Chondrocyte (in vitro differentiated cells): ENCODE measurements around the gene NFATC2IP. TPM values are rescaled to one million over a fixed set of nuclear protein-coding genes. Genes with fewer than 3 reads are reported as not detected.

Source experiments
- DNase-seq: peaks from one replicate; pipeline ENCODE4 v3.0.0; 2021; ENCODE audit warnings: mixed read lengths, low spot score
- H3K27ac Mint-ChIP-seq: one replicate; pipeline ENCODE4 v1.8.0; 2021; ENCODE audit warnings: mild to moderate bottlenecking, moderate library complexity, mixed read lengths; ENCODE audit not compliant: unreplicated experiment
- H3K27me3 Mint-ChIP-seq: 2 replicates; pipeline ENCODE4 v1.8.0; 2021; ENCODE audit warnings: low read depth, mixed read lengths
- H3K36me3 Mint-ChIP-seq: 2 replicates; pipeline ENCODE4 v1.8.0; 2021; ENCODE audit warnings: low read depth, mixed read lengths
- H3K4me1 Mint-ChIP-seq: 2 replicates; pipeline ENCODE4 v1.8.0; 2021; ENCODE audit warnings: low read depth, mild to moderate bottlenecking, mixed read lengths
- H3K4me3 Mint-ChIP-seq: one replicate; pipeline ENCODE4 v1.8.0; 2021; ENCODE audit warnings: mild to moderate bottlenecking, moderate library complexity, mixed read lengths; ENCODE audit not compliant: unreplicated experiment
- H3K9me3 Mint-ChIP-seq: 2 replicates; pipeline ENCODE4 v1.8.0; 2021; ENCODE audit warnings: low read depth, mixed read lengths
- CTCF ChIP-seq: fragments of 200-600 bp; sonication (generic); IDR thresholded peaks from 2 replicates; pipeline ENCODE4 v1.5.0; 2021; ENCODE audit warnings: antibody characterized with exemption, mild to moderate bottlenecking, moderate library complexity
- total RNA-seq: library from RNA; stranded (reverse); gene quantifications from 3 replicates; pipeline ENCODE4 v1.2.1, GENCODE V29; 2021

NFATC2IP gene
- total RNA-seq, 1 donor from 2014 or later, result 24.3 TPM

GRCh38 chr16:28913946-28914724 lies 36.6 kb upstream of the NFATC2IP start:
- TF ChIP-seq CTCF, result no peak
- no peaks in the 10 kb centered on the region for H3K4me1 Mint-ChIP-seq
- H3K9me3 Mint-ChIP-seq, result no peaks in the 10 kb centered on the region
- H3K36me3 Mint-ChIP-seq, result peaks cover 17% of the 10 kb centered on the region
- H3K27me3 Mint-ChIP-seq, result no peaks in the 10 kb centered on the region
- no peak overlapping the region for H3K27ac Mint-ChIP-seq
- DNase-seq, result no peak
- no peak overlapping the region for H3K4me3 Mint-ChIP-seq

GRCh38 chr16:28915181-28915580 lies 35.6 kb upstream of the NFATC2IP start:
- H3K27me3 Mint-ChIP-seq, result no peaks in the 10 kb centered on the region
- no peak overlapping the region for H3K27ac Mint-ChIP-seq
- peaks cover 17% of the 10 kb centered on the region for H3K36me3 Mint-ChIP-seq
- H3K9me3 Mint-ChIP-seq, result no peaks in the 10 kb centered on the region
- H3K4me3 Mint-ChIP-seq, result no peak overlapping the region
- H3K4me1 Mint-ChIP-seq, result no peaks in the 10 kb centered on the region
- no peak for DNase-seq
- TF ChIP-seq CTCF, result no peak

- TF ChIP-seq CTCF, result no peak
- Mint-ChIP-seq H3K27me3 (no peaks in the 10 kb centered on the region), H3K4me1 (no peaks in the 10 kb centered on the region), H3K4me3 (no peak overlapping the region), H3K27ac (no peak overlapping the region), H3K36me3 (peaks cover 21% of the 10 kb centered on the region), H3K9me3 (no peaks in the 10 kb centered on the region)
- no peak for DNase-seq
Observed at GRCh38 chr16:28917095-28917494, 33.6 kb upstream of the NFATC2IP start.

GRCh38 chr16:28918698-28919097 lies 32.0 kb upstream of the NFATC2IP start:
- no peak overlapping the region for H3K27ac Mint-ChIP-seq
- H3K4me3 Mint-ChIP-seq, result no peak overlapping the region
- H3K9me3 Mint-ChIP-seq, result no peaks in the 10 kb centered on the region
- peaks cover 15% of the 10 kb centered on the region for H3K36me3 Mint-ChIP-seq
- no peaks in the 10 kb centered on the region for H3K27me3 Mint-ChIP-seq
- TF ChIP-seq CTCF, result no peak
- H3K4me1 Mint-ChIP-seq, result peaks cover 4% of the 10 kb centered on the region
- no peak for DNase-seq

- peaks cover 18% of the 10 kb centered on the region for H3K4me1 Mint-ChIP-seq
- no peak overlapping the region for H3K27ac Mint-ChIP-seq
- DNase-seq, result no peak
- no peaks in the 10 kb centered on the region for H3K9me3 Mint-ChIP-seq
- TF ChIP-seq CTCF, result no peak
- H3K27me3 Mint-ChIP-seq, result no peaks in the 10 kb centered on the region
- H3K36me3 Mint-ChIP-seq, result peaks cover 5% of the 10 kb centered on the region
- peak overlapping the region; percentile 34 for H3K4me3 Mint-ChIP-seq
Observed at GRCh38 chr16:28923231-28923587, 27.5 kb upstream of the NFATC2IP start.
